ENCODE data around the gene SPATA20. TPM values are rescaled to one million over a fixed set of nuclear protein-coding genes. Genes with fewer than 3 reads are reported as not detected.
A peak's percentile ranks its signal among the peaks of the same experiment; 100 is the strongest.

The SPATA20 gene
- total and polyA plus RNA-seq, 2 of the 8 experiments (the other 6 are each of a cell fraction or from before 2014, with no cell fraction given) = 16.2 to 17.5 TPM

DNA sequence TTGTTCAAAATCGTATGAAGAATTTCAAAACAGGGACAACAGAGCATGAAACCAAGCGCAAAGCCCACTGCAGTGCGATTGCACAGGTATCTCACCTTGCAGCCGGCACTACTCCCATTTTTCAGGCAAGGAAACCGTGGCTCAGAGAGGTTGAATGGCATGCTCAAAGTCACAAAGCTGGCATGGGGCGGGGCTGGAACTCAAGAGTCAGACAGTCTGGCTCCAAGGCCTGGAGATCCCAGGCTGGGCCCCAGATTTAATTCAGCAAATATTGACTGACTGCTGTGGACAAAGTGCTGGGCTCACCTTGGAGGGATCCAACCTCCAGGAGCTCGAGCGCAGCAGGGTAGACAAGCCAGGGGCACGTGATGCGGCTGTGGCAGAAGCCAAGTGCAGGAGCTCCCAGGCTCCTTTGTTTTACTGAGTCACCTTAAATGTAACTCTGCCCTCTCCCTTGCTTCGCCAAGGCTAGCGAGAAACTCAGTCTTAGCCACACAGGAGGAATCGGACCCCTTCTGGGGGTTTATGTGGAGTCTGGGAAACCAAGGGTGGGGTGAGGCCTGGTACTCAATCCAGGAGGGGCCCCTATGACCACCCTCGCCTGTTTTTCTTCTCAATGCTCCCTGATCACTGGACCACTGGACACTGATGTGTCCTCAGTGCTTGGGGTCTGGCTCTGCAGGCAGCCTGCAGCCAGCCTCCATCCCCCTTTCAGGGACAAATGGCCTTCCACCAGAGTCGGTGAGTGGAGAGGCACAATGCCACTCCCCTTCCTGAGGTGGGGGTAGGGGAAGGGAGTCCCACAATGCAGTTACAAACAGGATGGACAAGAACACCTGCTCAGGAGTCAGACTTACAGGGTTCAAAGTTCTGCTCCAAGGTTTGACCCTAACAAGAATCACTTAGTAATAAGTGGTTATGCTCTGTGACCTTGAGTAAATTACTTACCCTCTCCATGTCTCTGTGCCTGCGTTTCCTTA is 3.9 kb upstream of the SPATA20 start:
- Histone ChIP-seq H3K79me1 (ENCODE audit: low read depth, low read length) (no peaks in the 10 kb centered on the region), H2BK5ac (ENCODE audit: low read depth, low read length) (no peak overlapping the region), H2AK5ac (ENCODE audit: low read depth, low read length) (no peak overlapping the region; the same call in 1 of the 2 replicates), H3K4me1 (replicated peaks in 1 of 4; ENCODE audit: control insufficient read depth in 3 of 4, insufficient read depth in 4 of 4, low read length in 3 of 4) (peaks cover 6 to 25% (median 17%) of the 10 kb centered on the region in 4 experiments), H3K56ac (replicated peaks; ENCODE audit: insufficient read length, low read depth, low read length) (no peak overlapping the region), H3K9me3 (ENCODE audit: insufficient read depth in 2 of 2, low read depth in 1 of 2, low read length in 1 of 2) (no peaks in the 10 kb centered on the region), H3K4me2 (ENCODE audit: insufficient read depth in 1 of 2, low read depth in 2 of 2, low read length in 2 of 2) (peak overlapping the region; percentile 80 to 88; a peak in 3 of 4 replicates), H3K9ac (replicated peaks in 1 of 4; ENCODE audit: extremely low read depth in 1 of 4, low read depth in 3 of 4, low read length in 3 of 4) (no peak overlapping the region), H4K20me1 (replicated peaks in 1 of 2; ENCODE audit: control insufficient read depth in 1 of 2, insufficient read depth in 2 of 2, low read length in 2 of 2) (peaks cover 0 to 1% of the 10 kb centered on the region in 2 experiments), H2AFZ (ENCODE audit: low read length) (no peak overlapping the region), H3K4me3 (ENCODE audit: extremely low read depth in 1 of 4, insufficient read depth in 2 of 4, low read depth in 3 of 4, low read length in 4 of 4) (peak overlapping the region in 3 of 4 experiments; percentile 71 to 76 (median 75); a peak in 5 of 8 replicates), H3K36me3 (ENCODE audit: control insufficient read depth in 2 of 4, insufficient read depth in 4 of 4, low read length in 3 of 4) (no peaks in the 10 kb centered on the region), H3K14ac (ENCODE audit: insufficient read length) (no peak overlapping the region), H3K18ac (ENCODE audit: extremely low read depth, low read length) (peak overlapping the region; percentile 48), H2BK15ac (ENCODE audit: low read length) (peak overlapping the region; percentile 31; the same call in 1 of the 2 replicates), H2BK120ac (replicated peaks; ENCODE audit: low read depth, low read length) (no peak overlapping the region), H4K5ac (ENCODE audit: insufficient read length, low read depth, low read length) (no peak overlapping the region), H3K27me3 (replicated peaks in 1 of 4; ENCODE audit: control insufficient read depth in 3 of 4, extremely low read depth in 1 of 4, insufficient read depth in 3 of 4, low read length in 3 of 4) (peaks cover 0 to 6% (median 5%) of the 10 kb centered on the region in 4 experiments; a peak in 4 of 7 replicates), H3K79me2 (ENCODE audit: control insufficient read depth in 1 of 2, insufficient read depth in 2 of 2, low read length in 2 of 2) (no peaks in the 10 kb centered on the region), H3K23me2 (ENCODE audit: low read depth, low read length) (peaks cover 5% of the 10 kb centered on the region; the same call in 1 of the 2 replicates), H4K91ac (replicated peaks; ENCODE audit: insufficient read length, low read length) (peak overlapping the region; percentile 12), H3K27ac (ENCODE audit: low read depth, low read length) (no peak overlapping the region), H3K23ac (ENCODE audit: insufficient read length) (no peak overlapping the region), H3K4ac (replicated peaks; ENCODE audit: insufficient read length, low read depth, low read length) (no peak overlapping the region), H2BK20ac (ENCODE audit: low read length) (no peak overlapping the region), H2BK12ac (ENCODE audit: low read depth, low read length) (0 out of 2 replicates have a peak overlapping the region, but pooled peaks have one; percentile 43), H4K8ac (ENCODE audit: extremely low read depth, insufficient read depth, low read length) (peak overlapping the region; percentile 69; the same call in 1 of the 2 replicates)
- 78% methylated on average over 16 of the region's 16 CpGs; no CpG with 5 or more reads in 1 of the 2 experiments for WGBS, 2 experiments (ENCODE audit: extremely low coverage in 1 of 2, insufficient coverage in 1 of 2, insufficient read length in 1 of 2, insufficient replicate concordance in 2 of 2, low coverage in 1 of 2, low lambda C conversion rate in 2 of 2, missing lambda C conversion rate in 1 of 2)
- FAIRE-seq = no peak
- ChIA-PET CTCF (ENCODE audit: partially characterized antibody) (interaction anchor here (0.9 to 6.0 kb wide), 16 partner anchors 8 to 181 kb away, joined by 3 to 42 read pairs (median 4); partner anchors contain the start of gene EPN3), POLR2A (ENCODE audit: partially characterized antibody) (interaction anchor here (0.8 to 2.6 kb wide), 8 partner anchors 7 to 179 kb away, joined by 3 to 7 read pairs (median 4); partner anchors contain the start of gene CACNA1G)
- TF ChIP-seq YY1 (IDR thresholded peaks at IDR 0.05; ENCODE audit: low read depth, low read length) = no peak
- no peak for TF ChIP-seq JUN (IDR thresholded peaks at IDR 0.05; ENCODE audit: low read depth, low read length)
- TF ChIP-seq, protein P1, sequence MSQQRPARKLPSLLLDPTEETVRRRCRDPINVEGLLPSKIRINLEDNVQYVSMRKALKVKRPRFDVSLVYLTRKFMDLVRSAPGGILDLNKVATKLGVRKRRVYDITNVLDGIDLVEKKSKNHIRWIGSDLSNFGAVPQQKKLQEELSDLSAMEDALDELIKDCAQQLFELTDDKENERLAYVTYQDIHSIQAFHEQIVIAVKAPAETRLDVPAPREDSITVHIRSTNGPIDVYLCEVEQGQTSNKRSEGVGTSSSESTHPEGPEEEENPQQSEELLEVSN (IDR thresholded peaks at IDR 0.05) = no peak
- no peak for TF ChIP-seq EGR1 (IDR thresholded peaks at IDR 0.05; ENCODE audit: borderline replicate concordance, low read depth, low read length)
- TF ChIP-seq EZH2 (IDR thresholded peaks at IDR 0.05; ENCODE audit: low read depth, low read length, severe bottlenecking) = no peak
- no peak for TF ChIP-seq KDM1A (IDR thresholded peaks at IDR 0.05; ENCODE audit: borderline replicate concordance, low read length)
- no peak for TF ChIP-seq POLR2A (IDR thresholded peaks at IDR 0.05; ENCODE audit: control extremely low read depth in 1 of 2, low read depth in 2 of 2, low read length in 2 of 2)
- no peak for TF ChIP-seq EP300 (IDR thresholded peaks at IDR 0.05; ENCODE audit: borderline replicate concordance in 1 of 2, low read depth in 2 of 2, low read length in 2 of 2)
- TF ChIP-seq NANOG (IDR thresholded peaks at IDR 0.05; ENCODE audit: insufficient read depth, low read depth, low read length, poor library complexity, severe bottlenecking) = no peak
- no peak for DNase-seq (ENCODE audit: low read depth in 1 of 2, low spot score in 2 of 2)
